ENCODE data around the gene LOXHD1. TPM values are rescaled to one million over a fixed set of nuclear protein-coding genes. Genes with fewer than 3 reads are reported as not detected.

The LOXHD1 gene
- total and polyA plus RNA-seq, 2 experiments from 2014 or later, result 0.21 TPM; not detected in 1

DNA sequence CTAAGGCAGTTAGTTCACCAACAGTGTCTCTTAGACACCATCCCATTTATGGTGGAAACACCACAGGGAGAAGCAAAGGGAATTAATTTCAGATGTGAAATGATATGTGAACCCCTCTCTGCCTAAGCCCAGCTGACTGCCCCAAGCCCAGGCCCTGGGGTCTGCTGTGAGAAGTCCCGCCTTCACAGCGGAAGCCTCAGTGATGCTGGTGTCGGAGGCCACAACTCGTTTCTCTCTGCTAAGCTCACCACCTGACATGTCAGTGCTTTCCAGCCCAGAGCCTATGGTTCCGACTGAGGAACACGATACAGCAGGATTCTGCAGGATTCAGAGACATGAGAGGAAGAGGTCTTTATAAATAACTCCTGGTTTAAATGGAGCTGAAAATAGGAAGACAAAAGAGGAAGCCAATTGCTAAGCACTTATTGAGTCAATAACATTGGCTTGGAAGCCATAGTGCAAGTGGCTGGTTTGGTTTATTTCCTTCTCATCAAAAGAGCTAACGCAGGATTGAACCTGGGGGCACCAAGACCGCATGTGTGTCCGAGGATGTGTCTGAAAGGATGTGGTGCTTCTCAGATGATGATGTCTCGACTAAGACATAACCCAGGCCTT is 21.9 kb upstream of the LOXHD1 start:
- no peaks in the 10 kb centered on the region for H3K9me3 ChIP-seq (ENCODE audit: low read depth)
- TF ChIP-seq, protein P1, sequence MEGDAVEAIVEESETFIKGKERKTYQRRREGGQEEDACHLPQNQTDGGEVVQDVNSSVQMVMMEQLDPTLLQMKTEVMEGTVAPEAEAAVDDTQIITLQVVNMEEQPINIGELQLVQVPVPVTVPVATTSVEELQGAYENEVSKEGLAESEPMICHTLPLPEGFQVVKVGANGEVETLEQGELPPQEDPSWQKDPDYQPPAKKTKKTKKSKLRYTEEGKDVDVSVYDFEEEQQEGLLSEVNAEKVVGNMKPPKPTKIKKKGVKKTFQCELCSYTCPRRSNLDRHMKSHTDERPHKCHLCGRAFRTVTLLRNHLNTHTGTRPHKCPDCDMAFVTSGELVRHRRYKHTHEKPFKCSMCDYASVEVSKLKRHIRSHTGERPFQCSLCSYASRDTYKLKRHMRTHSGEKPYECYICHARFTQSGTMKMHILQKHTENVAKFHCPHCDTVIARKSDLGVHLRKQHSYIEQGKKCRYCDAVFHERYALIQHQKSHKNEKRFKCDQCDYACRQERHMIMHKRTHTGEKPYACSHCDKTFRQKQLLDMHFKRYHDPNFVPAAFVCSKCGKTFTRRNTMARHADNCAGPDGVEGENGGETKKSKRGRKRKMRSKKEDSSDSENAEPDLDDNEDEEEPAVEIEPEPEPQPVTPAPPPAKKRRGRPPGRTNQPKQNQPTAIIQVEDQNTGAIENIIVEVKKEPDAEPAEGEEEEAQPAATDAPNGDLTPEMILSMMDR (IDR thresholded peaks at IDR 0.05; ENCODE audit: low read depth, low read length), result no peak
- no peaks in the 10 kb centered on the region for H3K36me3 ChIP-seq
- H3K27me3 ChIP-seq, result no peaks in the 10 kb centered on the region
- DNase-seq (ENCODE audit: low read depth in 1 of 2, low spot score in 1 of 2), result no peak
- no peak overlapping the region for H3K4me3 ChIP-seq
- peaks cover 7% of the 10 kb centered on the region for H3K4me1 ChIP-seq (ENCODE audit: low read depth)
- H3K27ac ChIP-seq, result no peak overlapping the region

DNA sequence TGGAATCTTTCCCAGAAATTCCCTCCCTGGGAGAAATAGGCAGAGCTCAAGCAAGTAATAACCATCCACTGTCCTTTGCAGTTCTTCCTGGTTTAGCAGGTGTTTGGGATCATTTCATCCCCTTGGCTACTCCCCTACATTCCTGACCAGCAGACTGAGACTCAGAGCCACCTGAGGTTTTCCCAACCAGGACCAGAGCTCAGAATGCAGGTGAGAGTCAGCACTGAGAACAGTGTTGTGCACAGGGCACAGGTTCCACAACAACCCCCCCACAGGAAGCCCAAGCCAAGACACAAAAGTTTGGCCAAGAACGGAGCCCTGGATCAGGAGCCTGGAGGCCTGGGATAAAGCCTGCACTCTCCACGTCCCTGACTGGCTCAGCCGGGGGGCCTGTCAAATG is 21.0 kb upstream of the LOXHD1 start:
- Histone ChIP-seq H3K4me1 (ENCODE audit: low read depth) (peaks cover 7% of the 10 kb centered on the region), H3K27ac (no peak overlapping the region), H3K9me3 (ENCODE audit: low read depth) (no peaks in the 10 kb centered on the region), H3K27me3 (no peaks in the 10 kb centered on the region), H3K4me3 (no peak overlapping the region), H3K36me3 (no peaks in the 10 kb centered on the region)
- no peak for DNase-seq (ENCODE audit: low read depth in 1 of 2, low spot score in 1 of 2)
- TF ChIP-seq, protein P1 (IDR thresholded peaks at IDR 0.05; ENCODE audit: low read depth, low read length), result no peak

DNA sequence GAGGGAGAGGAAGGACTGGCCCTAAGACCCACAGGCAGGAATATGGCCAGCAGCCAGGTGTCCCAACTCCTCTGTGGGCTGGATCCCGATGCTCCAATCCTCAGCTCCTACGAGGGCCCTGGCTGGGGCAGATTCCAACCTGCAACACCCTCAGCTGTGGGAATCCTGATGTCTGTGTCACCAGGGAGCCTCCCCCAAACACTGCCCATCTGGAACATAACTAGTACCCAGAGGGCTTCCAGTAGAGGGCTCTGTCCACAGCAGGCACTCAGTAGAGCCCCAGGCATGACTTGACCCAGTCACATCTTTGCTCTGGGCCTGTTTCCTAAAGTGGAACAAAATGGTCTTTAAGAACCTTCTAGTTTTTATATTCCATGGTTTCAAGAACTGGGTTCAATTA is 20.6 kb upstream of the LOXHD1 start:
- H3K4me3 ChIP-seq, result no peak overlapping the region
- peak in 1 of 2 donors; percentile 25 for DNase-seq (ENCODE audit: low read depth in 1 of 2, low spot score in 1 of 2)
- H3K4me1 ChIP-seq (ENCODE audit: low read depth), result peaks cover 7% of the 10 kb centered on the region
- TF ChIP-seq, protein P1 (IDR thresholded peaks at IDR 0.05; ENCODE audit: low read depth, low read length), result no peak
- H3K27ac ChIP-seq, result no peak overlapping the region
- H3K27me3 ChIP-seq, result no peaks in the 10 kb centered on the region
- no peaks in the 10 kb centered on the region for H3K36me3 ChIP-seq
- no peaks in the 10 kb centered on the region for H3K9me3 ChIP-seq (ENCODE audit: low read depth)

DNA sequence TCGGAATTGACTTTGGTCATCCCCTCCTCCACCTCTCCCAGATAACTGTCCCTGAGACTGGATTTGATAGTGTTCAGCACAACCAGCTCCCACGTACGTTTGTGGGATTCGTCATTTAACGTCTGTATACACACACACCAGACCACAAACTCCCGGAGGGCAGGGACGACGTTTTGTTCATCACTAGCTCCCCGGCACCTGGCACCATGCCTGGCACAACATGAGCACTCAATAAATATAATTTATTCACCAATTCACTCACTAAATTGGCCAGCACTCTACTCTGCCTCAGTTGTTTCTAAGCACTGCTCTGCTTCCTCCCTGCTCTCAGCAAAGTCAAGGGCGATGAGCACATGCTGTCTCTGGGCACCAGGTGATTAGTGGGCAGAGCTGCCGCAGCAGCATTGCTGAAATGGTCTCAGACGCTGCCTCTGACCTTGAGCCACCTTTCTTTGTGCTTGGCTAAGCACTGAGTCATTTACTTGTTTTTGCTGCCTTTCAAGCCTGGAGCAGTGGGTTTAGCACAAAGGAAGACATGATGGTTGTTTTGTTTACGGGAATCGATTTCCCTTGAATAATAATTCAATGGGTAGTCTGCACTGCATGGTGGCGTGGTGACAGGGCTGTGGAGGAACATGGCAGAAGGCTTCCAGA is 19.3 kb upstream of the LOXHD1 start:
- H3K36me3 ChIP-seq, result no peaks in the 10 kb centered on the region
- peak in 1 of 2 donors; percentile 11 for DNase-seq (ENCODE audit: low read depth in 1 of 2, low spot score in 1 of 2)
- no peaks in the 10 kb centered on the region for H3K9me3 ChIP-seq (ENCODE audit: low read depth)
- H3K27me3 ChIP-seq, result no peaks in the 10 kb centered on the region
- H3K27ac ChIP-seq, result no peak overlapping the region
- TF ChIP-seq, protein P1 (IDR thresholded peaks at IDR 0.05; ENCODE audit: low read depth, low read length), result no peak
- peaks cover 7% of the 10 kb centered on the region for H3K4me1 ChIP-seq (ENCODE audit: low read depth)
- H3K4me3 ChIP-seq, result no peak overlapping the region

DNA sequence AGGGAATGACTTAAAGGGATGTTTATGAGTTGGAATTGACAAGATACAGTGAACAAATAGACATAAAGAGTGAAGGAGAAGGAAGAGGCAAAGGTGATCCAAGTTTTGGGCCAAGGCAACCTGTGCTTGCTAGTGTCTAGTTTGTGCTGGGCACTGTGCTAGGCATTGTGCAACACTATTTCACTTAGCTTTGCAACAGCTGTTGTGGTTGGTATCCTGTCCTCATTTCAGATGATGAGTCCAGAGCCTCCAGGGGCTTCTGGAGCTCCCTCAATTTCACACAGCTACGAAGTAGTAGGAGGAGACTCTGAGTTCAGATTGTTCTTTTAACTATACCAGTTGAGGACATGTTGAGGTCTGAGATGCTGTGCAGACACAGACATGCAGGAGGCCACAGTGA is 18.1 kb upstream of the LOXHD1 start:
- Histone ChIP-seq H3K9me3 (ENCODE audit: low read depth) (no peaks in the 10 kb centered on the region), H3K4me3 (no peak overlapping the region), H3K36me3 (no peaks in the 10 kb centered on the region), H3K27me3 (no peaks in the 10 kb centered on the region), H3K4me1 (ENCODE audit: low read depth) (no peaks in the 10 kb centered on the region), H3K27ac (no peak overlapping the region)
- no peak for DNase-seq (ENCODE audit: low read depth in 1 of 2, low spot score in 1 of 2)
- TF ChIP-seq, protein P1 (IDR thresholded peaks at IDR 0.05; ENCODE audit: low read depth, low read length), result no peak
